Memory B cell (primary cell): ENCODE measurements around the gene HCK.
"Not testable (repeated sequence)": the region's sequence is repeated elsewhere in the genome, so short reads cannot be mapped to it uniquely, and the experiment has no call there.

ENCODE experiments used
- ATAC-seq: fragments of 150-1000 bp; cut with Tn5 transposase; 2 replicates; pipeline ENCODE4 v1.10.0; 2021; ENCODE audit warnings: low read depth, mild to moderate bottlenecking, moderate library complexity
- DNase-seq, 2 donors: peaks; one replicate each; pipeline ENCODE4 v3.0.0; 2022; ENCODE audit warnings: low spot score in 2 of 2
- H3K27ac Mint-ChIP-seq: one replicate; pipeline ENCODE4 v1.8.0; 2022; ENCODE audit warnings: mild to moderate bottlenecking, moderate library complexity, mixed read lengths
- H3K27me3 Mint-ChIP-seq: one replicate; pipeline ENCODE4 v1.8.0; 2022; ENCODE audit warnings: mixed read lengths
- H3K36me3 Mint-ChIP-seq: one replicate; pipeline ENCODE4 v1.8.0; 2022; ENCODE audit warnings: mild to moderate bottlenecking, mixed read lengths
- H3K4me1 Mint-ChIP-seq: one replicate; pipeline ENCODE4 v1.8.0; 2022; ENCODE audit warnings: mixed read lengths
- H3K4me3 Mint-ChIP-seq: one replicate; pipeline ENCODE4 v1.8.0; 2022; ENCODE audit warnings: mild to moderate bottlenecking, moderate library complexity, mixed read lengths
- H3K9me3 Mint-ChIP-seq: one replicate; pipeline ENCODE4 v1.8.0; 2022; ENCODE audit warnings: mixed read lengths

Gene HCK

GRCh38 chr20:32111156-32111686, 59.2 kb downstream of the HCK start:
- Mint-ChIP-seq H3K27ac (peak overlapping the region; percentile 28), H3K9me3 (no peaks in the 10 kb centered on the region), H3K4me3 (peak overlapping the region; percentile 24), H3K27me3 (no peaks in the 10 kb centered on the region), H3K4me1 (peaks cover 31% of the 10 kb centered on the region), H3K36me3 (peaks cover 11% of the 10 kb centered on the region)
- no peak for DNase-seq
- no peak for ATAC-seq

DNA sequence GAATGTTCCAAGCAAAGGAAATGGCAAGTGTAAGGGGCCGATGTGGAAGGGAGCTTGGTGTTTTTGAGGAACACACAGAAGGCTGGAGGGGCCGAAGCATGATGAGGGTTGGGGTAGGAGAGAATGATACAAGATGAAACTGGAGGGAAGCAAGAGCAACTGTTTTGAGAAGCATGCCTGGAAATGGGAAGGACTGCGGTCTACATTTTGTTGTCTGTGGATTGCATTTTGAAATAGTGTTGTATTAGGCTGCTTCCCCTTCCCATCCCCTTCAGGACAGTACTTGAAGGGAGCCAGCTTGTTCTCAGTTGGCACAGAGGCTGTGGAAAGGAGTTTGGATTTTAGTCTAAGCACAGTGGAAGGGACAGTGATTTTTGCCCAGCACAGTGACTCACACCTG, 59.7 kb downstream of the HCK start:
- no peak for ATAC-seq
- Mint-ChIP-seq H3K4me1 (peaks cover 34% of the 10 kb centered on the region), H3K36me3 (peaks cover 11% of the 10 kb centered on the region), H3K4me3 (no peak overlapping the region), H3K27ac (peak overlapping the region; percentile 28), H3K27me3 (no peaks in the 10 kb centered on the region), H3K9me3 (no peaks in the 10 kb centered on the region)
- DNase-seq: no peak

DNA sequence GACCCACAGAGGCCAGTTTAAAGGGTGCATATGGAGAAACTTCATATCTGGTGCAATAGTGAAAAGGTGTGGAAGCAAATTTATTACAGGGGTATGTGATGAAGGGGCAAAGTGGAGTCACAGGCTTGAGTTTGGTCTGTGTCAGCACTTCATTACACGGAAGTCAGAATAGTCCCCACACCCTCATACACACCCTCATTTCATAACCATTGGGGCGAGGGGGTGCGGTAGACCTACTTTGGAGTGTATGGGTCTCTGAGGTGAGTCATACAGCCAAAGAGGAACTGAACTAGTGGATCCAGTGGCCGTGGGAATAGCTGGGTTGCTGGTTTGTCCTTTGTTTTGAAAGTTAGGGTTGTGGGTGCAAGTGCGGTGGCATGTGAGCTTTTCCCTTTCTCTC, 60.8 kb downstream of the HCK start:
- Mint-ChIP-seq H3K27me3 (no peaks in the 10 kb centered on the region), H3K9me3 (no peaks in the 10 kb centered on the region), H3K4me3 (no peak overlapping the region), H3K27ac (no peak overlapping the region), H3K36me3 (peaks cover 11% of the 10 kb centered on the region), H3K4me1 (peaks cover 37% of the 10 kb centered on the region)
- DNase-seq: no peak
- no peak for ATAC-seq

DNA sequence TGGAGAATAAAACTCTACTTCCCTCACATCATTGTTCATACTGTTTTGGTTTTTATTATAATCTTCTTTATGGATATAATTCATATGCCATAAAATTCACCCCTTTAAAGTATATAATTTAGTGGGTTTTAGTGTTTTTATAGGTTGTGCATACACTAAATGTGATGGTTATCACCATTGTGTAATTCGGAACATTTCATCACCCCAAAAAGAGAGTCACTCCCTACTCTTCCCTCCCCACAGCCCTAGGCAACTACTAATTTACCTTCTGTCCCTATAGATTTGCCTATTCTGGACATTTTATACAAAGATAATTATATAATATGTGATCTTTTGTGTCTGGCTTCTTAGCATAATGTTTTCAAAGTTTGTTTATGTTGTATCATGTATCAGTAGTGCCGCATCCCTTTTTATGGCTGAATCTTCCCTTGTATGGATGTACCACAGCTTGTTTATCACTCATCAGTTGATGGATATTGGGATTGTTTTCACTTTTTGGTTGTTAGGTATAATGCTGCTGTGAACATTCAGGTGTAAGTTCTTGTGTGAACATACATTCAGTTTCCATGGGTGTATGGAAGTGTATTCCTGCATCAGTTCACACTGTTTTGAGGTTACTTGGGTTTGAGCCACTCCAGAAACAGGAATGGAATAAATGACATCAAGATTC, 61.7 kb downstream of the HCK start:
- Mint-ChIP-seq H3K27ac (no peak overlapping the region), H3K36me3 (peaks cover 11% of the 10 kb centered on the region), H3K4me3 (no peak overlapping the region)

DNA sequence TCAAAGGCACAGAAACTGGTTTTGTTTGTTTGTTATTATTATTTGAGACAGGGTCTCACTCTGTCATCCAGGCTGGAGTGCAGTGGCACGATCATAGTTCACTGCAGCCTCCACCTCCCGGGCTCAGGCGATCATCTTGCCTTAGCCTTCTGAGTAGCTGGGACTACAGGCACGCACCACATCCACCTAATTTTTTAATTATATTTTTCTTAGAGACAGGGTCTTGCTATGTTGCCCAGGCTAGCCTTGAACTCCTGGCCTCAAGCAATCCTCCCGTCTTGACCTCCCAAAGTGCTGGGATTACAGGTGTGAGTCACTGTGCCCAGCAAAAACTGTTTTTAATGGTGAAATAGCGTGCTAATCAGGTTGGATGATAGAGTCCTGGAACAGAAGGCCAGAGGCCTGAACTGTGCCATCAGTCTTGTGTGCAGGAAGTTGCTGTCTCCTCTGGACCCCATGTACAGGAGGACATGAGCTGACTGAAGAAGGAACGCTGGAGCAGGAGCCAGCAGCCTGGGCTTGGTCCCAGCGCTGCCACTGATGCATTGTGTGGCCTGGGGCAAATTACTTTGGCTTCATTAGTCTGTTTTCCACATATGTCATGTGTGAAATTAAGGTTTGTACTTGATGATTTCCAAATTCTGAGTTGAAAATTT, 62.4 kb downstream of the HCK start:
- H3K4me1 Mint-ChIP-seq: peaks cover 37% of the 10 kb centered on the region
- DNase-seq (no peak), ATAC-seq (no peak)
- H3K9me3 Mint-ChIP-seq: no peaks in the 10 kb centered on the region
- no peak overlapping the region for H3K4me3 Mint-ChIP-seq
- no peaks in the 10 kb centered on the region for H3K27me3 Mint-ChIP-seq
- H3K27ac Mint-ChIP-seq: no peak overlapping the region
- peaks cover 11% of the 10 kb centered on the region for H3K36me3 Mint-ChIP-seq

More for the DNA sequence above, 61.7 kb downstream of the HCK start:
- Mint-ChIP-seq H3K27me3 (no peaks in the 10 kb centered on the region), H3K4me1 (peaks cover 37% of the 10 kb centered on the region), H3K9me3 (no peaks in the 10 kb centered on the region)
- DNase-seq (no peak), ATAC-seq (no peak)

DNA sequence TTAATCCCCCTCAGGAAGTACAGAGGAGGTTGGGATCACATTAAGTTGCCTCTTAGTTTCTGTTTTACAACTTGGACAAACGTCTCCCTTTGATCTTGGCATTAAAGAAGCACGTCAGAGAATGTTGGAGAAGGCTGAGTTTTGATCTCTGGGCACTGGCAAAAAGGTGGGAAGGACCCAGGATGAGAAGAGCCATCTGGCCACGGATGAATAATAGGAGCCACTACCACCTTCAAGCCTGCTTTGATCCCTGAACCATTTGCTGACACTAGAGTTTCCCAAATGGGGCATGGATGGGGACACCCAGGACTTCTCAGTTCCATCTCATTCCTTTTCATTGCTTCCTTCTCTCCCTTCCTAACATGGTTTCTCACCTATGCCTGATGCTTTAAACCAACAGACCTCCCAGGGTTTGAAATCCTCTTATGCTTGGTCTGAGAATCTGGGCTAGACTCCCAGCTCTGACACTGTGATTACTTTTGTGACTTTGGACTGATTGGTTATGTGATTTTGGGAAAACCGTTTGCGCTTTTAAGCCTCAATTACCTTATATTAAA, 63.2 kb downstream of the HCK start:
- peaks cover 33% of the 10 kb centered on the region for H3K4me1 Mint-ChIP-seq
- H3K36me3 Mint-ChIP-seq: peaks cover 11% of the 10 kb centered on the region
- DNase-seq (no peak), ATAC-seq (no peak)
- no peak overlapping the region for H3K27ac Mint-ChIP-seq
- H3K27me3 Mint-ChIP-seq: no peaks in the 10 kb centered on the region
- no peaks in the 10 kb centered on the region for H3K9me3 Mint-ChIP-seq
- H3K4me3 Mint-ChIP-seq: no peak overlapping the region

GRCh38 chr20:32116079-32116521, 64.1 kb downstream of the HCK start:
- Mint-ChIP-seq H3K4me1 (peaks cover 30% of the 10 kb centered on the region), H3K27ac (no peak overlapping the region), H3K27me3 (no peaks in the 10 kb centered on the region), H3K36me3 (peaks cover 11% of the 10 kb centered on the region), H3K4me3 (no peak overlapping the region), H3K9me3 (no peaks in the 10 kb centered on the region)
- ATAC-seq (no peak), DNase-seq (no peak)

DNA sequence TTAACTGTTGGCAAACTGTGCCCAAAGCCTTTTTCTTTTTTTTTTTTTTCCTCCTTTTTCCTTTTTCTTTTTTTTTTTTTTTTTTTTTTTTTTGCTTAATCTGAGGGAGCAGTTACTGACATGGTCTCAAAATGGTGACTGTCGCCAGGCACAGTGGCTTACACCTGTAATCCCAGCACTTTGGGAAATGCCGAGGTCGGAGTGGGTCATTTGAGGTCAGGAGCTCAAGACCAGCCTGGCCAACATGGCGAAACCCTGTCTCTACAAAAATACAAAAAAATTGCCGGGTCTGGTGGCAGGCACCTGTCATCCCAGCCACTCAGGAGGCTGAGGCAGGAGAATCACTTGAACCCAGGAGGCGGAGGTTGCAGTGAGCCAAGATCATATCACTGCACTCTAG, 64.8 kb downstream of the HCK start:
- not testable (repeated sequence) for H3K27ac Mint-ChIP-seq, DNase-seq, H3K36me3 Mint-ChIP-seq, H3K27me3 Mint-ChIP-seq, H3K4me3 Mint-ChIP-seq, ATAC-seq, H3K9me3 Mint-ChIP-seq
- H3K4me1 Mint-ChIP-seq: peaks cover 25% of the 10 kb centered on the region

DNA sequence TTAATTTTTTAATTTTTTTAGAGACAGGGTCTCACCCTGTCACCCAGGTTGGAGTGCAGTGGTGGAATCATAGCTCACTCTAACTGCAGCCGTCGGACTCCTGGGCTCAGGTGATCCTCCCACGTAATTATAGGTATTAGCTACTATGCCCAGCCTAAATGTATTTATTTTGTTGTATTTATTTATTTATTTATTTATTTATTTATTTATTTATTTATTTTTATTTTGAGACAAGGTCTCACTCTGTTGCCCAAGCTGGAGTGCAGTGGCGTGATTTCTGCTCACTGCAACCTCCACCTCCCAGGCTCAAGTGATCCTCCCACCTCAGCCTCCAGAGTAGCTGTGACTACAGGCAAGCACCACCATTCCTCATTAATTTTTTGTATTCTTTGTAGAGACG, 66.4 kb downstream of the HCK start:
- H3K9me3 Mint-ChIP-seq, DNase-seq, H3K27me3 Mint-ChIP-seq, H3K4me3 Mint-ChIP-seq, ATAC-seq, H3K36me3 Mint-ChIP-seq, H3K27ac Mint-ChIP-seq: not testable (repeated sequence)
- peaks cover 17% of the 10 kb centered on the region for H3K4me1 Mint-ChIP-seq

GRCh38 chr20:32119734-32120133, 67.7 kb downstream of the HCK start:
- DNase-seq: no peak
- Mint-ChIP-seq H3K27ac (no peak overlapping the region), H3K4me3 (no peak overlapping the region), H3K27me3 (no peaks in the 10 kb centered on the region), H3K4me1 (peaks cover 11% of the 10 kb centered on the region), H3K36me3 (peaks cover 8% of the 10 kb centered on the region), H3K9me3 (no peaks in the 10 kb centered on the region)
- no peak for ATAC-seq

DNA sequence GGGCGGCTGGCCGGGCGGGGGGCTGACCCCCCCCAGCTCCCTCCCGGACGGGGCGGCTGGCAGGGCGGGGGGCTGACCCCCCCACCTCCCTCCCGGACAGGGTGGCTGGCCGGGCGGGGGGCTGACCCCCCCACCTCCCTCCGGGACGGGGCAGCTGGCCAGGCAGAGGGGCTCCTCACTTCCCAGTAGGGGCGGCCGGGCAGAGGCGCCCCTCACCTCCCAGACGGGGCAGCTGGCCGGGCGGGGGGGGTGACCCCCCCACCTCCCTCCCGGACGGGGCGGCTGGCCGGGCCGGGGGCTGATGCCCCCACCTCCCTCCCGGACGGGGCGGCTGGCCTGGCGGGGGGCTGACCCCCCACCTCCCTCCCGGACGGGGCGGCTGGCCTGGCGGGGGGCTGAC, 69.9 kb downstream of the HCK start:
- not testable (repeated sequence) for H3K9me3 Mint-ChIP-seq, H3K36me3 Mint-ChIP-seq, H3K4me1 Mint-ChIP-seq, H3K27me3 Mint-ChIP-seq, ATAC-seq, DNase-seq, H3K4me3 Mint-ChIP-seq, H3K27ac Mint-ChIP-seq

DNA sequence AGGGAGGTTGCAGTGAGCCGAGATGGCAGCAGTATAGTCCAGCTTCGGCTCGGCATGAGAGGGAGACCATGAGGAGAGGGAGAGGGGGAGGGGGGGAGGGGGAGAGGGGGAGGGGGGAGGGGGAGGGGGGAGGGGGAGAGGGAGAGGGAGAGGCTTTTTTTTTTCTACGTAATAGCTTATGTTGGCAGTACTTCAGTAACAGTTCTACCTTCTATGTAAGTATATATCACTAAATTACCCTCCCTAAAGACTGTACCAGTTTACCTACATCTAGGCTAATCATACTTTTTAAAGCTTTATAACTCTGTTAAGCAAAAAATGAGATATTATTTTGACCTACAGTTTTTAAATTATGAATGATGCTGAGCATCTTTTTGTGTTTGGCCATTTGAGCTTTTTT, 71.0 kb downstream of the HCK start:
- Mint-ChIP-seq H3K36me3 (peaks cover 7% of the 10 kb centered on the region), H3K27me3 (no peaks in the 10 kb centered on the region), H3K9me3 (no peaks in the 10 kb centered on the region), H3K4me3 (no peak overlapping the region), H3K27ac (no peak overlapping the region), H3K4me1 (peaks cover 3% of the 10 kb centered on the region)
- ATAC-seq: no peak
- DNase-seq: no peak

DNA sequence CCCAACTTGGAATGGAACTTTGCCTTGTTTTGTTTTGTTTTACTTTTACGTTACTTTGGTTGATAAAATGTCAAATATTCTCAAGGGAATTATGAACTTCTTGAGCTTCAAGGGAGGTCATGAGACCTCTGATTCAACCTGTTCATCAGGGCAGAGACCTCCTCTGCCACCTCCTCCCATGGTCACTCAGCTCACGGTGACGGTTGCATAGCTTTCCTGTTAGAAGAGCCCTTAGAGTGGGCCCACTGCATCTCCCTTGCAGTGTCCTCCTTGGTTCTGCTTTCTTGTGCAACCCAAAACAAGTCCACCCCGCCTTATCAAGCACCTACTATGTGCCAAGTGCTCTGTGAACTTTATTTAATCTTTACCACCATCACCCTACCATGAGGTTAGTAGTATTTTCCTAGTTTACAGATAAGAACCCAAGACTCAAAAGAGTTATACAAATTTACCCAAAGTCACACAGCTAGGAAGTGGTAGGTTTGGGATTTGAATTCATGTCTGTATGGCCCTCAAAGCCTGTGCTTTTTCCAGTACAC, 72.9 kb downstream of the HCK start:
- peaks cover 3% of the 10 kb centered on the region for H3K4me1 Mint-ChIP-seq
- no peaks in the 10 kb centered on the region for H3K9me3 Mint-ChIP-seq
- H3K4me3 Mint-ChIP-seq: no peak overlapping the region
- H3K27ac Mint-ChIP-seq: no peak overlapping the region
- peaks cover 7% of the 10 kb centered on the region for H3K36me3 Mint-ChIP-seq
- ATAC-seq (no peak), DNase-seq (no peak)
- no peaks in the 10 kb centered on the region for H3K27me3 Mint-ChIP-seq

- DNase-seq (no peak), ATAC-seq (peak; percentile 32)
- Mint-ChIP-seq H3K27ac (no peak overlapping the region), H3K36me3 (peaks cover 7% of the 10 kb centered on the region), H3K9me3 (no peaks in the 10 kb centered on the region), H3K4me3 (no peak overlapping the region), H3K27me3 (no peaks in the 10 kb centered on the region), H3K4me1 (peaks cover 3% of the 10 kb centered on the region)
Observed at GRCh38 chr20:32125506-32125905, 73.5 kb downstream of the HCK start.
